HUES48 (cell line): ENCODE measurements around the gene EME2.

Experiments
- H3K27ac ChIP-seq: one replicate; pipeline ENCODE4 v1.7.0; 2013; ENCODE audit warnings: low read depth, low read length, inconsistent platforms
- H3K27me3 ChIP-seq: 2 replicates; pipeline ENCODE4 v1.6.1; 2013; ENCODE audit warnings: mild to moderate bottlenecking, low read length; ENCODE audit not compliant: control insufficient read depth, insufficient read depth
- H3K36me3 ChIP-seq: 2 replicates; pipeline ENCODE4 v1.6.1; 2013; ENCODE audit warnings: low read length; ENCODE audit not compliant: control insufficient read depth, insufficient read depth
- H3K4me1 ChIP-seq: 2 replicates; pipeline ENCODE4 v1.6.1; 2013; ENCODE audit warnings: mild to moderate bottlenecking, low read length; ENCODE audit not compliant: control insufficient read depth, insufficient read depth
- H3K4me3 ChIP-seq: 2 replicates; pipeline ENCODE4 v1.5.1; 2013; ENCODE audit warnings: mild to moderate bottlenecking, low read depth, low read length
- H3K9ac ChIP-seq: 2 replicates; pipeline ENCODE4 v1.6.1; 2013; ENCODE audit warnings: mild to moderate bottlenecking, low read depth, low read length, moderate library complexity
- H3K9me3 ChIP-seq: 2 replicates; pipeline ENCODE4 v1.6.1; 2013; ENCODE audit warnings: low read length; ENCODE audit not compliant: control insufficient read depth, insufficient read depth

EME2 gene

DNA sequence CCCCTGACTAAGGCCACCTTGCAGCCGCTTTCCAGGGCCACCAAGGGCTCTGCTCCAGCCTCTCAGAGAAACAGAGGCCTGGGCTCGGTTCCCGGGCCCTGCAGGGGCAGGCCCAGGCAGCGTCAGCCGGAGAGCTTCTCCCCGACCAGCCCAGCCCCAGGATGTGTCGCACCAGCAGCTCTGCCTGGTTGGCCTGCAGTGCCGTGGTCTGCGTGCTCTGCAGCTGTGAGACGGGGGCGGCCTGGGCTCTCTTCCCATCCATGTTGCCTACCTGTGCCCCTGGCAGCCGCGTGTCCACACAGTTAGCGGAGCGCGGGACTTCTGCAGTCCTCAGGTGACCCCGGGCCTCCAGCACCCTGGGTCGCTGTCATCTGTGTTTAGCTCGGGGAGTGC lies 16.1 kb downstream of the EME2 start:
- H3K9me3 ChIP-seq, result no peaks in the 10 kb centered on the region
- H3K9ac ChIP-seq, result no peak overlapping the region
- no peak overlapping the region for H3K27ac ChIP-seq
- H3K4me3 ChIP-seq, result no peak overlapping the region
- H3K36me3 ChIP-seq, result peaks cover 18% of the 10 kb centered on the region
- H3K27me3 ChIP-seq, result no peaks in the 10 kb centered on the region
- no peaks in the 10 kb centered on the region for H3K4me1 ChIP-seq

DNA sequence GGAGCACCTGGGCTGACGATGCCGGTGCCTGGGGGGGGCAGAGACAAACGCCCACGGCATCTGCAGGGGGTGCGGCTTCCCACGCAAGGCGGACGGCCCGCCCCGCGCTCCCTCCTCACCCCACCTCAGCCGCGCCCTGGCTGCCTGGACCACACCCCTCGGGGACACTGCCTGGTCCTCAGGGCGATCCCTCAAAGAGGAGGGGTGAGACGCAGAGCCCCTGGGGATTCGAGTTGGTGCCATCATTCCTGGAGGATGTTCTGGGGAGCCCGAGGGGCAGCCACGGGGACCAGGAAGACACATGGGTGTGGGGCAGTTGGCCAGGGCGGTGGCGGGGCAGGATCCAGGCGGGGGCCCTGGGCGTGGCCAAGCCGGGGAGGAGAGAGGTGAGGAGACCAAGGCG lies 17.0 kb downstream of the EME2 start:
- H3K27me3 ChIP-seq, result no peaks in the 10 kb centered on the region
- H3K4me1 ChIP-seq, result no peaks in the 10 kb centered on the region
- no peak overlapping the region for H3K9ac ChIP-seq
- H3K9me3 ChIP-seq, result no peaks in the 10 kb centered on the region
- no peak overlapping the region for H3K27ac ChIP-seq
- H3K4me3 ChIP-seq, result no peak overlapping the region
- H3K36me3 ChIP-seq, result peaks cover 18% of the 10 kb centered on the region

DNA sequence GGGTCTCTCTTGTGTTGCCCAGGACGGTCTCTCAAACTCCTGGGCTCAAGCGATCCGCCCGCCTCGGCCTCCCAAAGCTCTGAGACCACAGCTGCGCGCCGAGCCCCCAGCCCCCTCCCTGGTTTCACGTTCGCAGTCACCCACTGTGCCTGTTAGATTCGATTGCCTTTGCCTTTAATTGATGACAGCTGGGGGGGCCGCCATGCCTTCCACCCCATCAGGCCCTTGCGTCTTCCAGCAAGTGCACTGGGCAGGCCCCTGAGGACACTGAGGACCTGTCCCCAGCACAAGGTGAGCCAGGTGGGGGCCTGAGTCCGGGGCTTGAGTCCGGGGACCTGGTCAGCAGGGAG lies 17.6 kb downstream of the EME2 start:
- Histone ChIP-seq H3K4me3 (no peak overlapping the region), H3K27me3 (no peaks in the 10 kb centered on the region), H3K36me3 (peaks cover 18% of the 10 kb centered on the region), H3K9ac (no peak overlapping the region), H3K27ac (no peak overlapping the region), H3K4me1 (no peaks in the 10 kb centered on the region), H3K9me3 (no peaks in the 10 kb centered on the region)

DNA sequence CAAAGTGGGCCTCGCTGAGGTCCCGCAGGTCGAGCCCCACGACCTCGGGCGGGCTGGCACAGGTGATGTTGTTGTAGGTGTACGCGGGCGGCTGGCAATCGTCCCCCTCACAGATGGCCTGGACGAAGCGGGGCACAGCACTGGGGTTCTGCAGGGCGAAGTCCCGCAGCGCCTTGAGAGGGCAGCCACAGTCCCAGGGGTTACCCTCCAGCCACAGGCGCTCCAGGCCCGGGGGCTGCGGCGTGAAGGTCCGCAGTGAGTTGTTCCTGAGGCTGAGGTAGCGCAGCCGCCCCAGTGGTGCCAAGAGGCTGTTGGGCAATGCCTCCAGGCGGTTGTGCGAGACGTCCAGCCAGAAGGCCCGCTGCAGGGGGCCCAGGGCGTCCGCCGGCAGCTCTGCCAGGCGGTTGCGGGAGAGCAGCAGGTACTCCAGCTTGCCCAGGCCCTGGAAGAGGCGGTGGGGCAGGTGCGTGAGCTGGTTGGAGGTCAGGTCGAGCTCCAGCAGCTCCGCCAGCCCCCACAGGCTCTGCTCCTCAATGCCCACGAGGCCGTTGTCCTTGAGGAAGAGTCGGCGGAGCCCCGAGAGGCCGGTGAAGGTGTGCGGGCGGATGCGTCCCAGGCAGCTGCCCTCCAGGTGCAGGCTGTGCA lies 18.1 kb downstream of the EME2 start:
- Histone ChIP-seq H3K36me3 (peaks cover 15% of the 10 kb centered on the region), H3K4me1 (no peaks in the 10 kb centered on the region), H3K9me3 (no peaks in the 10 kb centered on the region)

DNA sequence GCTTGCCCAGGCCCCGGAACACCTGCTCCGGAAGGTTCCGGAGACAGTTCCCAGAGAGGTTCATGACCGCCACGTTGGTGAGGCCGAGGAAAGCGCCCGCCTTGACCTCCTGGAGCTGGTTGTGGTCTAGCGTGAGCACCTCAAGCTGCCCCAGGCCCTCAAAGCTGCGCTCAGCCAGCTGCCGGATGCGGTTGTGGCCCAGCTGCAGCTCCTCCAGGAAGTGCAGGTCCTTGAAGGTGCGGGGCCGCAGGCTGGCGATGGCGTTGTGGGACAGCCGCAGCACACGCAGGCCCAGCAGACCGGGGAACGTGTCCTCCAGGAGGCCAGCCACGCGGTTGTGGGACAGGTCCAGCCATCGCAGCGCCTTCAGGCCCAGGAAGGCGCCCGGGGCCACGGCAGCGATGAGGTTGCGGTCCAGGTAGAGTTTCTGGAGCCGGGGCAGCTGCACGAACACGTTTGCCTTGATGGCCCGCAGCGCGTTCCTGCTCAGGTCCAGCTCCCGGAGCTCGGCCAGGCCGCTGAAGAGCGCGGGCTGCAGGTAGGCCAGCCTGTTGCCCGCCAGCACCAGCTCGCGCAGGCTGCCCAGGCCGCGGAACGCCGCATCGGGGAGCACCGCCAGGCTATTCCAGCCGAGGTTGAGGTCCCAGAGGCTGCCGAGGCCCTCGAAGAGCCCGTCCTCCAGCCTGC lies 18.8 kb downstream of the EME2 start:
- Histone ChIP-seq H3K4me1 (no peaks in the 10 kb centered on the region), H3K27ac (no peak overlapping the region), H3K27me3 (no peaks in the 10 kb centered on the region), H3K36me3 (peaks cover 15% of the 10 kb centered on the region), H3K9me3 (no peaks in the 10 kb centered on the region), H3K9ac (no peak overlapping the region), H3K4me3 (no peak overlapping the region)

More for the DNA sequence above, 18.1 kb downstream of the EME2 start:
- H3K27me3 ChIP-seq, result no peaks in the 10 kb centered on the region
- H3K27ac ChIP-seq, result no peak overlapping the region
- no peak overlapping the region for H3K9ac ChIP-seq
- no peak overlapping the region for H3K4me3 ChIP-seq

DNA sequence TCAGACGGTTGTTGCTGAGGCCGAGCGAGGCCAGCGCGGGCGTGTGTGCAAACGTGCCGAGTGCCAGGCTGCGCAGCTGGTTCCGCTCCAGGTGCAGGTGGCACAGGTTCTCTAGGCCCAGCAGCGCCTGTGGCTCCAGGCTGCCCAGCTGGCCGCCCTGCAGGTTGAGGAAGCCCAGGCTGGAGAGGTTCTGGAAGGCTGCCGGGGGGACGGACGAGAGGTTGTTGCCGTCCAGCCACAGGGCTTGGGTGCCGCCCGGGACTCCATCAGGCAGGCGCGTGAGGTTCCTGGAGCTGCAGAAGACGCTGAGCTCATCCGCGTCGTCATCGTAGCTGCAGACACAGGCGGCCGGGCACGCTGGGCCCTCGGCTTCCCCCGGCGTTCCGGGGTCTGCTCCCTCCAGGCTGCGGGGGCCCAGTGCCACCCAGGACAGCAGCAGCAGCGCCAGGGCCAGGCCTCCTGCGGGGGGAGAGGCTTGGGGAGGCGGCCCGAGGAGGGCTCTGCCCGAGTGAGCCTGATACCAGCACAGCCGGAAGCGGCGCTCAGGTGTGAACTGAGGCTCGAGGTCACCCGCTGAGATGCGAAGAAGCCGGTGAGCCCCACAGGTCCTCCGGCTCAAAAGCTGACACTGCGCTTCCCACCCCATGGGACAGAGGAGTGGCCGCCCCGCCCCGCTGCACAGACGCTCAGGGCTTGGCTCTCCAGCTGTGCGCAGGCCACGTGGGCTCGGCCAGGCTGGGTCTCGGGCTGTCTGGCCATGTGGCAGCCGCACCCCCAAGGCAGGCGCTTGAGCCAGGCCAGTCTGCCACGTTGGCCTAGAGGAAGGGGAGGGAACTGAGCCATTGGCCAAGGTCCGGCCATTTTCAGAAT lies 19.6 kb downstream of the EME2 start:
- H3K27ac ChIP-seq, result no peak overlapping the region
- no peak overlapping the region for H3K9ac ChIP-seq
- H3K4me3 ChIP-seq, result no peak overlapping the region
- peaks cover 12% of the 10 kb centered on the region for H3K36me3 ChIP-seq
- H3K27me3 ChIP-seq, result no peaks in the 10 kb centered on the region
- no peaks in the 10 kb centered on the region for H3K4me1 ChIP-seq
- no peaks in the 10 kb centered on the region; the same call in 1 of the 2 replicates for H3K9me3 ChIP-seq

DNA sequence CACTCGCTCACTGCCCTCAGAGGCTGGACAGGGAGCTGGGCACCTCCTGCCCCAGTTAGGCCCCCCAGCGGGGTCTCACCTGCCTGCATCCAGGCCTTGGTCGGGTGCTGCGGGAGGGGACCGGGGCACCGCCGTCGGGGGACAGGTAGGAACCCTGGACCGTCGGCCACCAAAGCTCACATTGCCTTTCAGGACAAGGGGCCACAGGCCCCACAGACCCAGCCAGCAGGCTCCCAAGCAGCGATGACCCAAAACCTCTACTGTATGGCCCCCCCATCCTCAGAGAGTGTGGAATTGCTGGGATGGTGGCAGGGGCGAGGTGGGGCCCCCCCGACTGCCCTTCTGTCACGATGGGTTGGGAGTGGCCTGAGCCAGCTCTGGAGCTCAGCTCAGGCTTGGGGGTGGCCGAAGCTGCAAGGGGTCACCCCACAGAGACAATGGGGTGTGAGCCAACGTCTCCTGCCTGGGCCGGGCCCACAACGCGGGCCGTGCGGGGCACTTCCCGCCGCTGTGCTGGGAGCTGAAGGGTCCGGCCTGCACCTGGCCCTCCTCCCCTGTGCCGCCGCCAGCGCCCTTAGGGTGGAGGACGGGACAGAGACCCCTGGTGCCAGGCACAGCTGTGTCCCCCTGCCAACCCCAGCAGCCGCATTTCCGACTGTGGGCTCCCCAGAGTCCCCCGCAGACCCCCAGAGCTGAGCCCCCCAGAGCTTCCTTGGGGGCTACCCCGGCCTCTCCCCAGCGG lies 20.4 kb downstream of the EME2 start:
- Histone ChIP-seq H3K36me3 (peaks cover 9% of the 10 kb centered on the region), H3K4me1 (no peaks in the 10 kb centered on the region), H3K27me3 (no peaks in the 10 kb centered on the region), H3K9me3 (peaks cover 4% of the 10 kb centered on the region; the same call in 1 of the 2 replicates), H3K4me3 (no peak overlapping the region), H3K27ac (no peak overlapping the region), H3K9ac (no peak overlapping the region)

DNA sequence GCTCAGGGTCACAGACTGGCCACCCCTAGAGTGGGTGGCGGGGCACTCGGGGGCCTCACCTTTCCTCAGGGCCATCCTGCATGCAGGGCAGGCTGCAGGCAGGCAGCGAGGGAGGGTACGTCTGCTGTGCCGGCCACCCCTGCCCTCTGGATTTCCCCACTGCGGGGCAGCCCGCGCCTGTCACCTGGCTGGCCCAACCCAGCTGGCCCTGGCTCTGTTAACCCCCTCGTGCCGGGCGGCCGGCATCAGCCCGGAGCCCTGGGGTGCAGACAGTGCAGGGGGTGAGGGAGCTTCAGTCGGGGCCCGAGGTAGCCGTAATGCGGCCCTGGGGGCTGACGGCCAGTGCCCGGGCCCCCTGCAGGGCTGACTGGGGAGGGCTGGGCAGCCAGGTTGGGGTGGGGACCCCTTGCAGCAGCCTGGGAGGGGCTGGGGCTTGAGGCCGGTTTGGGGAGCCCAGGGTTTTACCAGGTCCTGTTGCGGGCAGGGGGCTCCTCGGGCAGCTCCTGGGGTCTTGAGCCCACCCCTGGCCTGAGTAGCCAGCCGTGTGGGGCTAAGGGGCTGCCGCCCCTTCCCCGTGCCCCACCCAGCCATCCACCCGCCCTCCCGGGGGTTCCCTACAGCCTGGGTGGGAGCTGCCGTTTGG lies 21.1 kb downstream of the EME2 start, which contains the start of gene IGFALS:
TSS of gene IGFALS (minus strand) at position 128 of the 643 bp plus-strand sequence. CDS start at position 75, 53 bp downstream.
- H3K27me3 ChIP-seq, result no peaks in the 10 kb centered on the region
- no peak within 1 kb of the TSS for H3K4me3 ChIP-seq
- no peak within 1 kb of the TSS for H3K27ac ChIP-seq
- H3K36me3 ChIP-seq, result peaks cover 6% of the 10 kb centered on the region
- no peak within 1 kb of the TSS for H3K9ac ChIP-seq
- peaks cover 11% of the 10 kb centered on the region; the same call in 1 of the 2 replicates for H3K9me3 ChIP-seq
- no peaks in the 10 kb centered on the region for H3K4me1 ChIP-seq

DNA sequence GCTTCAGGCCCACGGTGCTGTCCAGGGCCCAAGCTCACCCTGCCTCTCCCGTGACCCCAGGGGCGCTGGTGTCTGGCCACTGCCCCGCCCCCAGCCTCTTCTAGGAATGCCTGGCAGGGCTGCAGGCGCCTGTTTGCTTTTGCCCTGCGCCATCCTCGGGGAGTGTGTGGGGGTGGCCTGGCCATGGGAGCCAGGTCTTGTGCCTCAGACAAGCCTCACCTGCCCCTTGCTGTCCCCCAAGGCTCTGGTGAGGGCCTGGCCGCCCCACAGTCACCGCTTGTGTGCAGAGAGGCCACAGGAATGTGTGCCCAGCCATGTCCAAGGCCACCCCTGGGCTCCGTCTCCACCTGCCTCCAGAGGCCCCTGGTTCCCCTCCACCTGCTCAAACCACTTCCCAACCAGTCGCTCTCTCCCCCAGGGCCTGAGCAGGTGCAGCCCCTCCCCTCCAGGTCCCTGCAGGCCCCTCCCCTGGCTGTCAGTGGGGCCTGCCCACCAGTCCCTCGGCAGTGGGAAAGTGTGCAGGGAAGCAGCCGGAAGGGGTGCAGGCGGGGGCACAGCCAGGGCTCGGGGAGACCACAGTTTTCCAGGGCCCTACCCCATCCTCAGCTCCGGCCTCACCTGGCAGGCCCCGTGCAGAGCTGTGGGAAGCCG lies 21.7 kb downstream of the EME2 start:
- Histone ChIP-seq H3K36me3 (no peaks in the 10 kb centered on the region), H3K9ac (no peak overlapping the region), H3K27ac (no peak overlapping the region), H3K9me3 (peaks cover 12% of the 10 kb centered on the region; the same call in 1 of the 2 replicates), H3K4me3 (no peak overlapping the region), H3K4me1 (no peaks in the 10 kb centered on the region), H3K27me3 (no peaks in the 10 kb centered on the region)
